Ishikawa (cell line): Measurements from ENCODE around the gene C3.

Experiments
- CREB1 ChIP-seq: IDR thresholded peaks from 2 replicates; pipeline ENCODE4 v1.6.1; 2012; ENCODE audit warnings: low read depth
- EGR1 ChIP-seq: IDR thresholded peaks from 2 replicates; pipeline ENCODE4 v1.6.1; 2012
- EP300 ChIP-seq: IDR thresholded peaks from 2 replicates; pipeline ENCODE4 v1.6.1; 2012; ENCODE audit warnings: borderline replicate concordance
- NFIC ChIP-seq: IDR thresholded peaks from 2 replicates; pipeline ENCODE4 v1.6.1; 2012
- RAD21 ChIP-seq: IDR thresholded peaks from 2 replicates; pipeline ENCODE4 v1.6.1; 2012; ENCODE audit warnings: low read depth
- REST ChIP-seq: IDR thresholded peaks from 2 replicates; pipeline ENCODE4 v1.6.1; 2012; ENCODE audit warnings: low read depth, mild to moderate bottlenecking
- TAF1 ChIP-seq: IDR thresholded peaks from 2 replicates; pipeline ENCODE4 v1.6.1; 2012; ENCODE audit warnings: low read depth, mild to moderate bottlenecking
- USF1 ChIP-seq: IDR thresholded peaks from 2 replicates; pipeline ENCODE4 v1.6.1; 2012
- YY1 ChIP-seq: IDR thresholded peaks from 2 replicates; pipeline ENCODE4 v1.6.1; 2012; ENCODE audit warnings: low read depth
- ZBTB7A ChIP-seq: IDR thresholded peaks from 2 replicates; pipeline ENCODE4 v1.6.1; 2012; ENCODE audit warnings: low read depth
- TF ChIP-seq, protein P1 (sequence below): IDR thresholded peaks from 2 replicates; pipeline ENCODE4 v1.6.1; 2012

- TF ChIP-seq REST (no peak), CREB1 (peak; percentile 80), ZBTB7A (no peak), EP300 (no peak), RAD21 (no peak), TAF1 (no peak; the same call in 1 of the 2 replicates), USF1 (no peak), YY1 (no peak), EGR1 (no peak), NFIC (peak; percentile 48; the same call in 1 of the 2 replicates)
- TF ChIP-seq, protein P1, sequence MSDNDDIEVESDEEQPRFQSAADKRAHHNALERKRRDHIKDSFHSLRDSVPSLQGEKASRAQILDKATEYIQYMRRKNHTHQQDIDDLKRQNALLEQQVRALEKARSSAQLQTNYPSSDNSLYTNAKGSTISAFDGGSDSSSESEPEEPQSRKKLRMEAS = no peak; the same call in 1 of the 2 replicates
Measured at GRCh38 chr19:6767357-6768235, 47.1 kb upstream of the C3 start, which contains the start of gene SH2D3A.
